Measurements from ENCODE around the gene G6PC1. TPM values are rescaled to one million over a fixed set of nuclear protein-coding genes. Genes with fewer than 3 reads are reported as not detected.

G6PC1 gene
- total RNA-seq, 1 experiment from 2014 or later: 0.10 TPM

- TF ChIP-seq ELF1 (IDR thresholded peaks at IDR 0.05; ENCODE audit: borderline replicate concordance, low read depth): no peak
- no peak for TF ChIP-seq CBX3 (IDR thresholded peaks at IDR 0.05; ENCODE audit: low read depth)
- TF ChIP-seq RAD21 (IDR thresholded peaks at IDR 0.05; ENCODE audit: low read depth): no peak
- TF ChIP-seq POLR2AphosphoS5 (IDR thresholded peaks at IDR 0.05; ENCODE audit: low read depth, low read length): no peak
- no peak for TF ChIP-seq POLR2A (IDR thresholded peaks at IDR 0.05; ENCODE audit: borderline replicate concordance, extremely low read depth, insufficient read depth, insufficient read length)
- no peak for TF ChIP-seq MAX (IDR thresholded peaks at IDR 0.05)
- no peak for TF ChIP-seq TCF7L2 (IDR thresholded peaks at IDR 0.05; ENCODE audit: borderline replicate concordance, extremely low read depth, insufficient read depth, insufficient read length)
- no peak for TF ChIP-seq EZH2 (IDR thresholded peaks at IDR 0.05)
- no peak for TF ChIP-seq EGR1 (IDR thresholded peaks at IDR 0.05; ENCODE audit: low read depth)
- TF ChIP-seq REST (IDR thresholded peaks at IDR 0.05; ENCODE audit: low read depth): no peak
- TF ChIP-seq ATF3 (IDR thresholded peaks at IDR 0.05): no peak
- TF ChIP-seq SP1 (IDR thresholded peaks at IDR 0.05; ENCODE audit: low read depth): no peak
- TF ChIP-seq JUND (IDR thresholded peaks at IDR 0.05): no peak
- TF ChIP-seq EZH2phosphoT487 (IDR thresholded peaks at IDR 0.05; ENCODE audit: borderline replicate concordance): no peak
- TF ChIP-seq SIN3A (IDR thresholded peaks at IDR 0.05; ENCODE audit: low read depth): no peak
- TF ChIP-seq SRF (IDR thresholded peaks at IDR 0.05; ENCODE audit: low read depth): no peak
- no peak for TF ChIP-seq ZBTB33 (IDR thresholded peaks at IDR 0.05; ENCODE audit: extremely low read depth, insufficient replicate concordance, low read length)
- no peak for TF ChIP-seq FOSL1 (IDR thresholded peaks at IDR 0.05; ENCODE audit: low read depth)
- TF ChIP-seq YY1 (IDR thresholded peaks at IDR 0.05; ENCODE audit: extremely low read depth, insufficient replicate concordance, low read depth, low read length): no peak
- TF ChIP-seq CEBPB (IDR thresholded peaks at IDR 0.05; ENCODE audit: low read depth): no peak
- no peak overlapping the region for H3K4me2 ChIP-seq (ENCODE audit: low read length)
- no peaks in the 10 kb centered on the region for H4K20me1 ChIP-seq (ENCODE audit: insufficient read depth)
- CTCF ChIA-PET: no interaction called here
- H3K27ac ChIP-seq (ENCODE audit: low read depth, low read length): no peak overlapping the region
- H2AFZ ChIP-seq (ENCODE audit: low read depth, low read length, poor library complexity, severe bottlenecking): no peak overlapping the region
- 0 out of 2 replicates have a peak, but pooled peaks cover 5% of the 10 kb centered on the region for H3K27me3 ChIP-seq (ENCODE audit: insufficient read depth, low read length)
- H3K4me3 ChIP-seq (replicated peaks in 1 of 2; ENCODE audit: low read depth in 1 of 2, low read length in 2 of 2): no peak overlapping the region
- POLR2A ChIA-PET: no interaction called here
- peaks cover 0 to 10% of the 10 kb centered on the region in 2 experiments; a peak in 2 of 4 replicates for H3K4me1 ChIP-seq (ENCODE audit: control insufficient read depth in 1 of 2, insufficient read depth in 2 of 2, low read length in 2 of 2)
- no peaks in the 10 kb centered on the region for H3K36me3 ChIP-seq (ENCODE audit: control insufficient read depth in 1 of 2, insufficient read depth in 2 of 2, low read length in 2 of 2)
- H3K79me2 ChIP-seq (ENCODE audit: insufficient read depth, low read length): no peaks in the 10 kb centered on the region
- RAD21 ChIA-PET (ENCODE audit: low non-redundant PET in 1 of 2, low total read pairs in 2 of 2, uncharacterized antibody in 2 of 2, unreplicated experiment in 2 of 2): no interaction called here
- no peaks in the 10 kb centered on the region for H3K9me2 ChIP-seq (ENCODE audit: insufficient read depth)
- intact Hi-C loops (cut with micrococcal nuclease): no loop called here
- H3K9me3 ChIP-seq (ENCODE audit: control insufficient read depth in 1 of 2, insufficient read depth in 1 of 2, low read depth in 1 of 2, low read length in 2 of 2): no peaks in the 10 kb centered on the region
- no peak for DNase-seq (ENCODE audit: low read depth, low spot score)
- ATAC-seq: no peak
- BruUV-seq (replicated peaks): no TSS peak
- H3K9ac ChIP-seq (ENCODE audit: low read length): no peak overlapping the region
Observed at GRCh38 chr17:42924891-42925290, 24.3 kb downstream of the G6PC1 start.
